K562 (cell line): ENCODE data around the gene PRKAA1. TPM values are rescaled to one million over a fixed set of nuclear protein-coding genes. Genes with fewer than 3 reads are reported as not detected.
A peak's percentile ranks its signal among the peaks of the same experiment; 100 is the strongest.

ENCODE experiments used
- ERF ChIP-seq: fragments of 450-650 bp; formaldehyde crosslinking; IDR thresholded peaks from 2 replicates; pipeline ENCODE4 v1.4.0; 2020; ENCODE audit warnings: mild to moderate bottlenecking, mixed read lengths
- ETS2 ChIP-seq: IDR thresholded peaks from 2 replicates; pipeline ENCODE4 v1.6.1; 2016; ENCODE audit warnings: borderline replicate concordance, missing genetic modification characterization, mild to moderate bottlenecking, moderate library complexity, missing compliant biosample characterization; ENCODE audit not compliant: poor library complexity, severe bottlenecking
- EWSR1 ChIP-seq: fragments of 450-650 bp; IDR thresholded peaks from 2 replicates; pipeline ENCODE4 v1.6.1; 2018; ENCODE audit warnings: borderline replicate concordance, mild to moderate bottlenecking, low read depth, moderate library complexity; ENCODE audit not compliant: partially characterized antibody
- FOXJ3 ChIP-seq: sonication (generic); formaldehyde crosslinking; IDR thresholded peaks from 2 replicates; pipeline ENCODE4 v1.4.0; 2020; ENCODE audit warnings: mild to moderate bottlenecking, missing genetic modification reagents
- FOXK2 ChIP-seq, 2 experiments: fragments of 450-650 bp; IDR thresholded peaks in 1 of 2; conservative IDR thresholded peaks in 1 of 2; 2 replicates each; pipeline ENCODE4 v1.6.1; 2016; ENCODE audit warnings: low read depth in 2 of 2, mild to moderate bottlenecking in 1 of 2
- KLF13 ChIP-seq: fragments of 450-650 bp; IDR thresholded peaks from 2 replicates; pipeline ENCODE4 v1.6.1; 2016; ENCODE audit warnings: missing genetic modification characterization, low read depth, mild to moderate bottlenecking, missing compliant biosample characterization, moderate library complexity, borderline replicate concordance
- MECOM ChIP-seq: fragments of 250-450 bp; sonication (Bioruptor Pico); IDR thresholded peaks from 2 replicates; pipeline ENCODE4 v1.8.0; 2022; ENCODE audit warnings: inconsistent platforms
- MTF1 ChIP-seq: fragments of 250-450 bp; sonication (Bioruptor Pico); IDR thresholded peaks from 2 replicates; pipeline ENCODE4 v1.9.0; 2021; ENCODE audit warnings: moderate library complexity, mild to moderate bottlenecking, inconsistent platforms, borderline replicate concordance
- NFE2L1 ChIP-seq: fragments of 450-650 bp; IDR thresholded peaks from 2 replicates; pipeline ENCODE4 v1.6.1; 2016; ENCODE audit warnings: missing genetic modification characterization, low read depth, mild to moderate bottlenecking, missing compliant biosample characterization, moderate library complexity, borderline replicate concordance
- NR4A1 ChIP-seq, 2 experiments: fragments of 250-450 bp in 1 of 2; fragments of 450-650 bp in 1 of 2; sonication (Bioruptor Pico) in 1 of 2; IDR thresholded peaks; 2 replicates each; pipeline versions ENCODE4 v1.4.0 to v1.6.1; 2016 to 2020; ENCODE audit warnings: mild to moderate bottlenecking in 2 of 2, missing compliant biosample characterization in 1 of 2, missing genetic modification characterization in 1 of 2, moderate library complexity in 1 of 2
- PTBP1 ChIP-seq: fragments of 200-400 bp; formaldehyde crosslinking; IDR thresholded peaks from 2 replicates; pipeline ENCODE4 v1.6.1; 2017; ENCODE audit warnings: low read depth, low read length
- SAFB ChIP-seq: fragments of 200-400 bp; formaldehyde crosslinking; IDR thresholded peaks from 2 replicates; pipeline ENCODE4 v1.6.1; 2017; ENCODE audit warnings: low read depth, low read length, borderline replicate concordance
- SMARCA5 ChIP-seq: fragments of 450-650 bp; IDR thresholded peaks from 2 replicates; pipeline ENCODE4 v1.6.1; 2016
- SMARCB1 ChIP-seq: IDR thresholded peaks from 2 replicates; pipeline ENCODE4 v1.6.1; 2011; ENCODE audit warnings: improper control_type of control experiment, low read depth; ENCODE audit not compliant: insufficient read length
- SRF ChIP-seq, 2 experiments: fragments of 250-450, 450-650 bp in 1 of 2; sonication (Bioruptor Pico) in 1 of 2; sonication (generic) in 1 of 2; formaldehyde crosslinking; IDR thresholded peaks; 2 replicates each; pipeline versions ENCODE4 v1.5.0 to v1.5.1; 2020 to 2022; ENCODE audit warnings: mild to moderate bottlenecking in 1 of 2, missing genetic modification reagents in 1 of 2
- TBP ChIP-seq: optimal IDR thresholded peaks from 2 replicates; pipeline ENCODE3; 2011; ENCODE audit warnings: low read depth, low read length, improper control_type of control experiment
- ZBTB1 ChIP-seq: sonication (generic); formaldehyde crosslinking; IDR thresholded peaks from 2 replicates; pipeline ENCODE4 v1.8.1; 2023; ENCODE audit warnings: missing genetic modification reagents, low read depth, mild to moderate bottlenecking, borderline replicate concordance
- ZFX ChIP-seq: sonication (generic); formaldehyde crosslinking; IDR thresholded peaks from 2 replicates; pipeline ENCODE4 v1.8.0; 2022; ENCODE audit warnings: mild to moderate bottlenecking, missing genetic modification reagents, moderate library complexity
- ZNF197 ChIP-seq: fragments of 200-800 bp; sonication (Bioruptor generic); IDR thresholded peaks from 2 replicates; pipeline ENCODE4 v1.6.1; 2016; ENCODE audit warnings: low read depth, missing genetic modification characterization, missing compliant biosample characterization
- ZNF764 ChIP-seq: fragments of 250-450 bp; sonication (Bioruptor Pico); IDR thresholded peaks from 2 replicates; pipeline ENCODE4 v1.4.0; 2020; ENCODE audit warnings: low read depth, mild to moderate bottlenecking, moderate library complexity
- ZSCAN29 ChIP-seq: fragments of 450-650 bp; IDR thresholded peaks from 2 replicates; pipeline ENCODE4 v1.6.1; 2017
- polyA plus RNA-seq, 8 experiments: library from polyadenylated mRNA; depleted of rRNA in 4 of 8; stranded (reverse) in 5 of 8; unstranded in 3 of 8; fragments of >200 nt; fragmentation: Nextera tagmentation in 2 of 8; fragmentation: Illumina TruSeq in 1 of 8; extraction: Ambion mirVana in 2 of 8; extraction: Trizol in 1 of 8; gene quantifications; 2 replicates each; pipeline versions ENCODE4 v1.2.1 to v1.2.3, GENCODE V29; 2011 to 2014; ENCODE audit warnings: inconsistent platforms in 1 of 8, missing spikeins in 1 of 8
- total RNA-seq, 7 experiments: library from RNA; depleted of rRNA in 6 of 7; stranded (reverse); fragments of >200 nt in 6 of 7; fragmentation: Illumina TruSeq in 2 of 7; extraction: Trizol in 2 of 7; gene quantifications; 2 replicates each; pipeline versions ENCODE4 v1.2.1 to v1.2.3, GENCODE V29; 2011 to 2021; ENCODE audit warnings: low replicate concordance in 1 of 7
- TF ChIP-seq, protein P1 (sequence below): fragments of 150-350 bp; IDR thresholded peaks from 2 replicates; pipeline ENCODE4 v1.6.1; 2014; ENCODE audit warnings: low read depth, mild to moderate bottlenecking, low read length, borderline replicate concordance
- TF ChIP-seq, protein P2 (sequence below), 3 experiments: fragments of 200-800 bp in 1 of 3; sonication (Bioruptor generic) in 1 of 3; sonication (generic) in 1 of 3; formaldehyde crosslinking in 1 of 3; IDR thresholded peaks; 2 replicates each; pipeline versions ENCODE4 v1.6.1 to v1.8.0; 2016 to 2022; ENCODE audit warnings: mild to moderate bottlenecking in 2 of 3, missing compliant biosample characterization in 2 of 3, missing genetic modification characterization in 2 of 3, missing genetic modification reagents in 1 of 3

Gene PRKAA1
- total and polyA plus RNA-seq, 9 of the 15 experiments (the other 6 are each of a cell fraction or from before 2014, with no cell fraction given): 24.5 to 84.0 (median 51.4) TPM

DNA sequence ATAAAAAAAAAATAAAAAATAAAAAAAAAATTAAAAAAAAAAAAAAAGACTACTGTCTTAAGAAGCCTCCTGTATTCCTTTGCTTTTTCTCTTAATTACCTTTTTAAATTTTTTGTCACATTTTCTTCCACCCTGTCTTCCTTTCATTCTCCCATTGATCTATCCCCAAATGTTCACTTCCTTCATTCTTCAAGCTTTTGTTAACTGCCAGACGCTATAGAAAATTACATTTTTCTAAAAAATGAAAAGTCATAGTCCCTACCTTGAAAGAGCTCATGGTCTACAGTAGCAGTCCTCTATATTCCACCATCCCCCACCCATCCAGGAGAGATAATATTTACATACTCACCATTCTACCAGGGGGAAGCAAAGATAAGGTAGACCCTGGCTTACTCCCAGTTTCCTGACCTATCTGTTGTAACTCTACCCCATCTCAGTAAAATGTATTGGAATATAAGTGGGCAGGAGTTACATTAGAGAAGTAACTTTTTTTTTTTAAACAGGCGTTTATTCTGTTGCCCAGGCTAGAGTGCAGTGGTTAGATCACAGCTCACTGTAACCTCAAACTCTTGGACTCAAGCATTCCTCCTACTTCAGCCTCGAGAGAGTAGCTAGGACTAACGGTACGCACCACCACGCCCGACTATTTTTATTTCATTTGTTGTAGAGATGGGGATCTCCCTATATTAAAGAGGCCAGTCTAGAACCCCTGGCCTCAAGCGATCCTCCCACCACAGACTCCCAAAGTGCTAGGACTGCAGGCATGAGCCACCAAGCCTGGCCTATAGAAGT lies 3.8 kb upstream of the PRKAA1 start (continued):
- TF ChIP-seq ZBTB1 (CRISPR knock-in tag): no peak
- no peak for TF ChIP-seq SMARCB1
- TF ChIP-seq EWSR1: no peak
- peak; percentile 52 for TF ChIP-seq ZFX (CRISPR knock-in tag)
- no peak; the same call in 1 of the 2 replicates for TF ChIP-seq KLF13 (tag)
- no peak for TF ChIP-seq ZNF764 (CRISPR knock-in tag)
- TF ChIP-seq, protein P1, sequence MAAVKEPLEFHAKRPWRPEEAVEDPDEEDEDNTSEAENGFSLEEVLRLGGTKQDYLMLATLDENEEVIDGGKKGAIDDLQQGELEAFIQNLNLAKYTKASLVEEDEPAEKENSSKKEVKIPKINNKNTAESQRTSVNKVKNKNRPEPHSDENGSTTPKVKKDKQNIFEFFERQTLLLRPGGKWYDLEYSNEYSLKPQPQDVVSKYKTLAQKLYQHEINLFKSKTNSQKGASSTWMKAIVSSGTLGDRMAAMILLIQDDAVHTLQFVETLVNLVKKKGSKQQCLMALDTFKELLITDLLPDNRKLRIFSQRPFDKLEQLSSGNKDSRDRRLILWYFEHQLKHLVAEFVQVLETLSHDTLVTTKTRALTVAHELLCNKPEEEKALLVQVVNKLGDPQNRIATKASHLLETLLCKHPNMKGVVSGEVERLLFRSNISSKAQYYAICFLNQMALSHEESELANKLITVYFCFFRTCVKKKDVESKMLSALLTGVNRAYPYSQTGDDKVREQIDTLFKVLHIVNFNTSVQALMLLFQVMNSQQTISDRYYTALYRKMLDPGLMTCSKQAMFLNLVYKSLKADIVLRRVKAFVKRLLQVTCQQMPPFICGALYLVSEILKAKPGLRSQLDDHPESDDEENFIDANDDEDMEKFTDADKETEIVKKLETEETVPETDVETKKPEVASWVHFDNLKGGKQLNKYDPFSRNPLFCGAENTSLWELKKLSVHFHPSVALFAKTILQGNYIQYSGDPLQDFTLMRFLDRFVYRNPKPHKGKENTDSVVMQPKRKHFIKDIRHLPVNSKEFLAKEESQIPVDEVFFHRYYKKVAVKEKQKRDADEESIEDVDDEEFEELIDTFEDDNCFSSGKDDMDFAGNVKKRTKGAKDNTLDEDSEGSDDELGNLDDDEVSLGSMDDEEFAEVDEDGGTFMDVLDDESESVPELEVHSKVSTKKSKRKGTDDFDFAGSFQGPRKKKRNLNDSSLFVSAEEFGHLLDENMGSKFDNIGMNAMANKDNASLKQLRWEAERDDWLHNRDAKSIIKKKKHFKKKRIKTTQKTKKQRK: no peak
- TF ChIP-seq, protein P2, sequence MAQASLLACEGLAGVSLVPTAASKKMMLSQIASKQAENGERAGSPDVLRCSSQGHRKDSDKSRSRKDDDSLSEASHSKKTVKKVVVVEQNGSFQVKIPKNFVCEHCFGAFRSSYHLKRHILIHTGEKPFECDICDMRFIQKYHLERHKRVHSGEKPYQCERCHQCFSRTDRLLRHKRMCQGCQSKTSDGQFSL (CRISPR knock-in tag; IDR thresholded peaks at IDR 0.05): no peak
- TF ChIP-seq, protein P2 (tag; IDR thresholded peaks at IDR 0.05): no peak
- TF ChIP-seq ETS2 (tag): no peak
- no peak for TF ChIP-seq PTBP1
- no peak for TF ChIP-seq SMARCA5
- TF ChIP-seq NFE2L1 (tag): peak; percentile 23; the same call in 1 of the 2 replicates
- no peak for TF ChIP-seq SAFB
- no peak for TF ChIP-seq SRF (CRISPR knock-in tag; IDR thresholded peaks at IDR 0.05)
- TF ChIP-seq ZSCAN29: 0 out of 2 replicates have a peak, but pooled peaks have one; percentile 12
- TF ChIP-seq MTF1 (CRISPR knock-in tag): no peak
- no peak for TF ChIP-seq MECOM (CRISPR knock-in tag)
- TF ChIP-seq NR4A1 (CRISPR knock-in tag; IDR thresholded peaks at IDR 0.05): no peak
- TF ChIP-seq NR4A1 (tag; IDR thresholded peaks at IDR 0.05): no peak; the same call in 1 of the 2 replicates
- no peak for TF ChIP-seq TBP
- TF ChIP-seq FOXJ3: no peak
- peak; percentile 42; the same call in 1 of the 2 replicates for TF ChIP-seq ZNF197
- no peak for TF ChIP-seq ERF (CRISPR knock-in tag)
- TF ChIP-seq FOXK2 (conservative IDR thresholded peaks at IDR 0.05 in 1 of 2, IDR thresholded peaks at IDR 0.05 in 1 of 2; ENCODE audit: low read depth in 2 of 2): peak in 1 of 2 experiments; percentile 60; a peak in 2 of 4 replicates
